GM18502 (cell line): ENCODE measurements around the gene ZMYND19.
"Not testable (repeated sequence)": the region's sequence is repeated elsewhere in the genome, so short reads cannot be mapped to it uniquely, and the experiment has no call there.

Experiments used
- ATAC-seq: cut with Tn5 transposase; IDR thresholded peaks from one replicate; pipeline ENCODE4 v1.9.1; 2021; ENCODE audit warnings: mild to moderate bottlenecking; ENCODE audit not compliant: unreplicated experiment, poor library complexity

The ZMYND19 gene

DNA sequence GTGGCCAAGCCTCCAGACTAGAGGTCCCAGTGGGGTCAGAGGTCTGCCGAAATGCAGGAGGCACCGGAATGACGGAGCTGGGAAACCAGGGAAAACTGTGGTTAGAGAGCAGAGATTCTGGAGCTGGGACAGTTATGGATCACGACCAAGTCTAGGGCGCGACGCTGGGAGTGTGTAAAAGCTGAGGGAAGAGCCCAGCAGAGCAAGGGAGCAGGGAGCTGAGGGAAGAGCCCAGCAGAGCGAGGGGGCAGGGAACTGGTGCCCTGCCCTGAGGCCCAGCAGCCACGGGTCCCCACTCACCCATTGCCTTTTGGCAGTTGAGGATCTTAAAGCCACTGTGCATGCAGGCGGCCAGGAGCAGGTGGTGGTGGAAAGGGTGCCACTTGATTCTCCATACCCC lies 26.2 kb downstream of the ZMYND19 start:
- ATAC-seq: no peak

DNA sequence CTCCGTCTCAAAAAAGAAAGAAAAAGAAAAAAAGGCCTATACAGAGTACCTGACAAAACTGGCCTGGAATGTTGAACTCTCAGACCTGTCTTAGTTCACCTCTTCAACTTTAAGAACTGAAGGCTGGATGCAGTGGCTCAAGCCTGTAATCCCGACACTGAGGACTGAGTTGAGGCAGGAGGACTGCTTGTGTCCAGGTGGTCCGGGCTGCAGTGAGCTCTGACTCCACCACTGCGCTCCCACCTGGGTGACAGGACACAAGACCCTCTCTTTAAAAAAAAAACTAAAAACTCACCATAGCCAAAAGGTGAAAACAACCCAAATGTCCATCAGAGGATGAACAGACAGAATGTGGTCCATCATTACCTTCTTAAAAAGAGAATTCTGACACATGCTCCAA lies 32.2 kb downstream of the ZMYND19 start:
- ATAC-seq: no peak

DNA sequence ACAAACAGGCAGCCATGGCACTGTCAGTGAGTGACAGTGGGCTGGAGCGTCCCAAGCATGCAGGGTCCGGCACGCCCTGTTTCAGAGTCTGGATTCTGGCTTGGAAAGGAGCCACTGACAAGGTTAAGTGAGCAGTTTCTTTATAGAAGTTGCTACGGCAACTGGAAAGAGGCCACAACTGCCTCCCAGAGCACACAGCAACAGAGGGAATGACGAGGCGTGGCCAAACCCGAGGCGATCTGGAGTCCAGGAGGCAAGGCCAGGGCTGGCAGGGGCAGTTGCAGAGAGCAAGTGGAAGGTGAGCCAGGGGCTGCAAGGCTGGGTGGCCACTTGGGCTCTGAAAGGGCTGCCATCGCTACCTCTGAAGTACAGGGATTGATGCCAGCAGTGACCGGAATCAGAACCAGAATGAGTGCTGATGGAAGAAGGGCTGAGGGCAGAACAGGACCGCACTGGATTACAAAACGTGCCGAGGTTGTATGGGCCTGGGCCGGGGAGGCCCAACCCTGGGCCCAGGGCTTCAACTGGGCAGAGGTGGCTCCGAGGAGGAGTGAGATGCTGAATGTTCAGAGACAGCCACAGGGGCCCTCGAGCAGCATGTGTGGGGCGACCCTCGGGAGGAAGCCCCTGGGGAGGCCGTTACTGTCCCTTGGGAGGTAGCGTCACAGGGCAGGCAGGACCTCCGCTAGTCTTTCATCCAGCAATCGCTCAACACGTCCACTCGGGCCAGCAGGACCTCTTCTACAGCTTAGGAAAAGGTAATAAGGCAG lies 34.1 kb downstream of the ZMYND19 start:
- no peak for ATAC-seq

DNA sequence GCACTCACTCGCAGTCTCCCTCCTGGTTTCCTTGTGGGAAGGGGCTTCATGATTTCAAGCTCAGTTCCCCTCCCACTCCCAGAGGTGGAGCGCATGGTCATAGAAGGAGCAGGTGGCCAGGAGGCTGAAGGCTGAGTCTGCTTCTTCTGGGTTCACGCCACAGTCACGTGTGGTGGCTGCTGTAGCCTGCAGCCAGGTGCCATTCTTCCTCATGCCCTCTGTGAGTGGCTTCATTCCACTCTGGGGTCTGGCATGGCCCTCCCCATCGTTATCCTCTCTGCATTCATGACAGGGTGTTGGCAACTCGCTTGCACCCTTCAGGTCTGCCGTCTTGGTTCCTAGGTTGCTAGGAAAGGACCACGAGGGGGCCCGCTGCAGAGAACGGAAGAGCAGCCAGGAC lies 35.1 kb downstream of the ZMYND19 start:
- no peak for ATAC-seq

DNA sequence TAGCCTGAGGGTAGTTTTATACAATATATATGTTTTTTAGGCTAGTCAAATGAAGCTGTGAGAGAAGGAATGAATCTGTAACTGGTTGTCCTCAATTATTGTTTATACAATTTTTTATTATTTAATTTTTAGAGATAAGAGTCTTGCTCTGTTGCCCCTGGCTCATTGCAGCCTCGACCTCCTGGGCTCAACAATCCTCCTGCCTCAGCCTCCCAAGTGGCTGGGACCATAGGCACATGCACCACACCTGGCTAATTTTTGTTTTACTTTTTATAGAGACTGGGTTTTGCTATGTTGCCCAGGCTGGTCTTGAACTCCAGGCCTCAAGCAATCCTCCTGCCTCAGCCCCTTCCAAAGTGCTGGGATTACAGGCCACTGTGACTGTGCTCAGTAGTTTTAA lies 36.0 kb downstream of the ZMYND19 start:
- ATAC-seq: no peak

DNA sequence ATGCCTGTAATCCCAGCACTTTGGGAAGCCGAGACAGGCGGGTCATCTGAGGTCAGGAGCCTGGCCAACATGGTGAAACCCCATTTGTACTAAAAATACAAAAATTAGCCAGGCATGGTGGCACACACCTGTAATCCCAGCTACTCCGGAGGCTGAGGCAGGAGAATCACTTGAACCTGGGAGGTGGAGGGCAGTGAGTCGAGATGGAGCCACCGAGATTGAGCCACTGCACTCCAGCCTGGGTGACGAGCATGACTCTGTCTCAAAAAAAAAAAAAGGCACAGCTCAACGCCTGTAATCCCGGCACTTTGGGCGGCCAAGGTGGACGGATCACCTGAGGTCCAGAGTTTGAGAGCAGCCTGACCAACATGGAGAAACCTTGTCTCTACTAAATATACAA lies 36.7 kb downstream of the ZMYND19 start:
- not testable (repeated sequence) for ATAC-seq

DNA sequence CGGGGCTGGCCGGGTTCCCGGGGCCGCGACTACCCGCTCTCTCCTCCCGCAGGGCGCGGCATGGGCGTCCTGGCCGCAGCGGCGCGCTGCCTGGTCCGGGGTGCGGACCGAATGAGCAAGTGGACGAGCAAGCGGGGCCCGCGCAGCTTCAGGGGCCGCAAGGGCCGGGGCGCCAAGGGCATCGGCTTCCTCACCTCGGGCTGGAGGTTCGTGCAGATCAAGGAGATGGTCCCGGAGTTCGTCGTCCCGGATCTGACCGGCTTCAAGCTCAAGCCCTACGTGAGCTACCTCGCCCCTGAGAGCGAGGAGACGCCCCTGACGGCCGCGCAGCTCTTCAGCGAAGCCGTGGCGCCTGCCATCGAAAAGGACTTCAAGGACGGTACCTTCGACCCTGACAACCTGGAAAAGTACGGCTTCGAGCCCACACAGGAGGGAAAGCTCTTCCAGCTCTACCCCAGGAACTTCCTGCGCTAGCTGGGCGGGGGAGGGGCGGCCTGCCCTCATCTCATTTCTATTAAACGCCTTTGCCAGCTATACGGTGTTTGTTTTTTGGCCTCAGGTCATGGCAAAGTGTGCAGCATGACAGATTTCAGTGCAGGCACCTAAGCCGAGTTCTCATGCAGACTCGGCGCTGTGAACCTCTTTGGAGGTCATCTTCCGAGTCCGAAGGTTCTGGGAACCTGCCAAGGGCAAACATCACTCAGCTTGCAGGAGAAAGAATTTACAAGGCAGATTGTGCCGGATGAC lies 38.1 kb downstream of the ZMYND19 start:
- peak; percentile 14 for ATAC-seq

DNA sequence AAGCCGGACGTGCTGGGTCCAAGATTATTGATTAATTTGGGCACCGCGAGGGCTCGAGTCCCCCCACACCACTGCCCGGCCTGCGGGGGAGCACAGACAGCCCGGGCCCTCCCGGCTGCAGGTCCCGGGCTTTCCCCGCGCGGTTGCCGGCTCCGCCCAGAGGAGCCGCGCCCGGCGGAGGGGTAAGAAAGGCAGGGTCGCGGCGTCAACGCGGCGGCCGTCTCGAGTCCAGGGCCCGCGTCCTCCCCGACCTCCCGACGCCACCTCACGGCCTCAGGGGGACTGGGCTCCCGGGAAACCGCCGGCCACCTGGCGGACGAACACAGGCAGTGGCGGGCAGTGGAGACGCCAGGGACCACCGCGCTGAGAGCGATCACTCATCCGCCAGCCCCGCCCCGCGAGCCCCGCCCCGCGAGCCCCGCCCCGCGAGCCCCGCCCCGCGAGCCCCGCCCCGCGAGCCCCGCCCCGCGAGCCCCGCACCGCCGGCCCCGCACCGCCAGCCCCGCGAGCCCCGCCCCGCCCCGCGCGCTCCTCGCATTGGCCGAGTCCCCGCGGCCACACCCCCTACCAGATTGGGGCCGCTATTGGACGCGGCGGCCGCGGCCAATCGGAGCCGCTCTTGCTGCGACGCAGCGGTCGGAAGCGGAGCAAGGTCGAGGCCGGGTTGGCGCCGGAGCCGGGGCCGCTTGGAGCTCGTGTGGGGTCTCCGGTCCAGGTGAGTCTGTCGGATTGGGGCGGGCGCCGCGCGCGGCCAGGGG lies 38.9 kb downstream of the ZMYND19 start, which contains the start of gene MRPL41:
Gene MRPL41 (plus strand): TSS at position 616 of the 758 bp plus-strand sequence. CDS start 203 bp downstream, outside the sequence.
- peak; percentile 82 for ATAC-seq

DNA sequence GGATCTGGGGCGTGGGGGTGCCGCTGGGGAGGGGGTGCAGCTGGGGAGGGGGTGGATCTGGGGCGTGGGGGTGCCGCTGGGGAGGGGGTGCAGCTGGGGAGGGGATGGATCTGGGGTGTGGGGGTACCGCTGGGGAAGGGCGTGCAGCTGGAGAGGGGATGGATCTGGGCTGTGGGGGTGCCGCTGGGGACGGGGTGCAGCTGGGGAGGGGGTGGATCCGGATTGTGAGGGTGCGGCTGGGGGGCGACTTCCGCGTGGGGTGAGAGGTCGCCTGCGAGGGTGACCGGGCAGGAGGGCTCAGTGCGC lies 39.4 kb downstream of the ZMYND19 start:
- not testable (repeated sequence) for ATAC-seq

DNA sequence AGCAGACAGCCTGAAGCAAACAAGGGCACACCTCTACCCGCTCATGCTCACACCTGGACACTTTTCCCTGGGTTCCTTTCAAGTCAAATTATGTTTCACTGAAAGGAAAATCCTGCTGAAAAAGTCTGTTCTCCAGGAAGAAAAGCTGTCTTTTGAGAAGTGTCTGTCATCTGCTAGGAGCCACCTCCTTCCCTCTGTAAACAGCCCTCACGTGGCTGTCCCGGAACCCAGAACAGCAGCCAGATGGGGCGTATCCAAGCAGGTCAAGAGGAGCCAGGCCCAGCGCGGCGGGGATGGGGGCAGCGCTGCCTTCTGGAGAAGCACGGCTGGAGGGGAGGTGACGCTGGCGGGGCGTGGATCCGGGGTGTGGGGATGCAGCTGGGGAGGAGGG lies 40.1 kb downstream of the ZMYND19 start, which contains the start of gene PNPLA7:
Gene PNPLA7 (minus strand): TSS at position 172 of the 391 bp plus-strand sequence. CDS start 205 bp downstream, outside the sequence.
- no peak for ATAC-seq

DNA sequence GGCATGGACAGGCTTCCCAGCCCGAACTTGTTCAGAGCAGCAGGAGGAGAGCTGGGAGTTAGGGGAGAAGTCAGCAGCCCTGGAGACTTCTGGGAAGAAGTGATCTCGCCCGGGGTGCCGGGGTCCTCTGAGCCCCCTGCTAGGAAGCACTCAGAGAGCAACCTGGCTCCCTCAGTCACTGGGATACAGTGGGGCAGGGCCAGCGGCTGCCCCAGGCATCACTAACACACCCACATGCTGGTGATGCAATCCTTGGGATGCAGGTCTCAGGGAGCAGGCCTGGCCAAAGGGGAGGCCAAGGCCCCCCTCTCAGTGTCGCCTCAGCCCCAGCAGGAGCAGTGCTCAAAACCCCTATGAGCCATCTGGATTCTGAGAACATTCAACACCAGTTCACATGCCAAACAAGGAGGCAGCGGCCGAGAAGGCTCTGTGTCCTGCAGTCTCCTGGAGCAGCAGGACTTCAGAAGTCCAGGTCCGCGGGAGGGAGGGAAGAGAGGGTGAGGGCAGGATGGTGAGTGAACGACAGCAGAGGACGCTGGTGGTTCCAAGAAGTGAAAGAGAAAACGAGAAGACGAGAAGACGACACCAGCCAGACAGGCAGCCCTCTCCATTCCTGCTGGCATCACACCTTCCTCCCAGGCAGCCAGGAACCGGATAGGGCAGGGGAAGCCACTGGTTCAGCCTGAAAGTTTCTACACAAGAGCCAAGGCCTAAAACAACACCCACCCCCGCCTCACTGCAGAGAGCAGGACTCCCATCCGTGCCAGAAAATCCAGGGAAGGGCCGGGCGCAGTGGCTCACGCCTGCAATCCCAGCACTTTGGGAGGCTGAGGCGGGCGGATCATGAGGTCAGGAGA lies 42.4 kb downstream of the ZMYND19 start:
- ATAC-seq: no peak

DNA sequence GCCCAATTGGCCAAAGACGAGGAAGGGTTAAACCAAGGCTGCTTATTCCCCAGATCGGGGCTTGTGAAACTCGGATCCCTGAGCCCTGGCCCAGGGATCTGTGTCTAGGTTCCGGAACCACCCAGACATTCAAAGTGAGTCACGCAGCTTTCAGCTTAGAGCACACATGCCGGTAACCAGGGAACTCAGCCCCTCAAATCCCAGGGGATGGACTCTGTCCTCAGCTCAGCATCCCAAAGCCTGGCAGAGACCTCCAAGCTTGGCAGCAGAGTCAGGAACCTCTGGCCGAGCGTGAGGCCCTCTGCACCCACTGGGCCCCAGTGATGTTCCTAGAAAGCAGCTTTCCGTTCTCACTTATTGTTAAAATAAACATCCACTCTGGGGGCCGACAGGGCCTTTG lies 45.2 kb downstream of the ZMYND19 start:
- no peak for ATAC-seq

DNA sequence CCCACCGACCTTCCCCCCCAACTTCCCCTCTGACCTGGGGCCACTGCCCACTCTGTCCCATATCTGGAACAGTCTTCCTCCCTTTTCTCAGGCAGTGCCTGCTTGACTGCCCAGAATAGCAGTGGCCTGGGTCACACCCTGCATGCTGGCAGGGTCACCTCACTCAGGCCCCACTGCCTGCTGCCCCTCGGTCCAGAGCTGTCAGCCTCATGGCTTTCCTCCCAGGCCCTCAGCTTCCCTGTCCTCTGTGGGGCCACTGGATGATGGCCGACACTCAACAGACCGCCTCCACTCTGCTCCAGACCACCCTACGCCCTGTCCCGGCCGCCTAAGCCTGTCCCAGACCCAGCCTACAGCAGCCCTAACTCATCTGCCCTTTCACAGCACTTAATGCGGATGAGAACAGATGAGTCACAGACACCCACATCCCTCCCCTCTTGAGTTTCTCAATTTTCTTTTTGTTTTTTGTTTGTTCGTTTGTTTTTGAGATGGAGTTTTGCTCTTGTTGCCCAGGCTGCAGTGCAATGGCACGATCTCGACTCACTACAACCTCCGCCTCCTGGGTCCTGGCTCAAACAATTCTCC lies 46.0 kb downstream of the ZMYND19 start:
- ATAC-seq: no peak

DNA sequence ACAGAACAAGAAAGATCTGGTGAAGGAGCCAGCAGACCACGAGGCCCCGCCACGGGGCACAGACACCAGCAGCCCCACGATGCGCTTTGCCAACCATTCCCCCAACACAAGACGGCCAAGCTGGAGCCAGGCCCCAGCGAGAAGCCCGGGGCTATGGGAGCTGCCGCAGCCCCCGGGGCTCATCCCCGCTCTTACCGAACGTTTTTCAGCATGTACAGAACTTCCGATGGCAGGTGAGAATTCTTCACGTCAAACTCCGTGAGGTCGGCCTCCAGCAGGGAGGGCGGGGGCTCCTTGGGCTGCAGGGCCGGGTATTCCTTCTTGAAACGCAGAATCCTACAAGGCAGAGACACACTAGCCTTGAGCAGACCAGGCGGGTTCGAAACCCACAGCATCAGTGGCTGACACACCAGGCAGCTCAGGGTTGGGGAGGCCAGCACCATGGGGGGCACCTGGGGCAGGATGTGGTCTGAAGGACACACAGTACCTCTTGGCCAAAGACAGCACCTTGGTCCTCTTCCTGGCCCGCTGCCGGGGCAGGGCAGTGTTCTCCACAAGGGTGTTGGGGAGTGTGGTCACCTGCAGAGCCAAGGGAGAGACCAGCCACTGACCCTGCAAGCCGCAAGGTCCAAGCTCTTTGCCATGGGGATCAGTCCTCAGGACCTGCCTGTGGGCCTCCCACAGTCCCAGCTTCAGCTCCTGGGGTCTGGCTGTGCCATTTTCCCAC lies 46.9 kb downstream of the ZMYND19 start:
- no peak for ATAC-seq

DNA sequence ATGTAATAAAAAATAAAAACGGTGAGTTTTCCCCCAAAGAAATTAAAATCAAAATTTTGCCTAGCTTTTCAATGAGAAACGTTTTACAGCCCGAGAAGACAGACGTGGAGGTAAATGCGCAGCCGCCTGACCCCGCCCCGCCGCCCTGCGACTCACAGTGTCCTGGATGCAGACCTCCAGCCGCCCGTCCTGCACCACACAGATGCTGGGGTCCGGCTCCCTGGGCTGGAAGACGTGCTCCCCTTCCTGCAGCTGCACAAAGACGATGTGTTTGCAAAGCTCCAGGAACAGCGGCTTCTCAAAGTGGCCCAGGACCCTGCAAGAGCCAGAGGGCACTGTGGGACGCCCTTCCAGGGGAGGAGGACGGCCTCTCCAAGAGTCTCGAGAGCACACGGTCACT lies 47.8 kb downstream of the ZMYND19 start:
- no peak for ATAC-seq

DNA sequence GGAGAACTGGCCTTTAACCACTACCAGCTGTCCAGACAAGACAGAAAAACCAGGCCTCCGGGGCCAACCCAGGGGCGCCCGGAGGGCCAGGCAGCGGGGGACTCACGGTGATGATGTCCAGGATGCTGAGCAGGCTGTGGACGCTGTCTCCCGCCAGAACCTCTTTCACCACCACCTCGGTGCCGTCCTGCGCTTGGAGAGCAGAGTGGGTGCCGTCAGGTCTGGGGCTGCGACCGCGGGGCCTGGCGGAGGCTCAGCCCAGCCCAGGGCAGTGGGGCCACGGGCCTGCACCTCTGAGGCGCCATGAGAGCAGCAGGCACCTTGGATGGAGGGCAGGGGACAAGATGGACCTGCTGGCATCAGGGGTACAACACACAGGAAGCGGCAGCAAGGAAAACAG lies 49.8 kb downstream of the ZMYND19 start:
- ATAC-seq: no peak

DNA sequence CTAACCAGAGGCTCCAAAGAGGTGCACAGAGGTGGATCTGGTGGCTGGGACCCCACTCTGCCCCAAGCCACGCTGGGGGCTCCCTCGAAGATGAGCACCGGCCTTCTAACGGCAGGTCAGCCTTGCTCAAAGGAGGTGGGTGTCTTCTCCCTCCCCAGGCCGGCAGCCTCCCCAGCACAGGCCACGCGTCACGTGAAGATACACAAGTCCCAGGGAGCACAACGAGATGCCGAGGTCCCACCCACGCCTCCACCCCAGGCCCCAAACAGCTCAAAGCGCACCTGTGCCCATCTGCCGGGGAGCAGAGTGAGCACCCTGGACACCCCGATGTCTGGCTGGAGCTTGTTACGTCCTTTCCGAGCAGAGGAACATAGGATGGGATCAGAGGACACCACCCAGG lies 52.3 kb downstream of the ZMYND19 start:
- no peak for ATAC-seq

DNA sequence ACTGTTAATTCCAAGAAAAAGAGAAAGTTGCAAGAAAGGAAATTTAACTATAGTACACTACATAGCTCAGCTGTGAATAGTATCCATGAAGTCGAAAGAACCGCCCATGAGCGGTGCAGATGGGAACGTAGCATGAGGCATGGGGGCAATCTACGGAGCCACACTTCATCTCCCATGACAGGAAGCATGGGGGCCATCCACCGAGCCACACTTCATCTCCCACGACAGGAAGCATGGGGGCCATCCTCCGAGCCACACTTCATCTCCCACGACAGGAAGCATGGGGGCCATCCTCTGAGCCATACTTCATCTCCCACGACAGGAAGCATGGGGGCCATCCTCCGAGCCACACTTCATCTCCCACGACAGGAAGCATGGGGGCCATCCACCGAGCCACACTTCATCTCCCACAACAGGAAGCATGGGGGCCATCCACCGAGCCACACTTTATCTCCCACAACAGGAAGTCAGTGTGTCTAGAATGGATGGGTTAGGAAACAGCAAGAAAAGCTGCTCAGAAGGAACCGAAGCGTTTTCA lies 53.6 kb downstream of the ZMYND19 start:
- ATAC-seq: not testable (repeated sequence)

DNA sequence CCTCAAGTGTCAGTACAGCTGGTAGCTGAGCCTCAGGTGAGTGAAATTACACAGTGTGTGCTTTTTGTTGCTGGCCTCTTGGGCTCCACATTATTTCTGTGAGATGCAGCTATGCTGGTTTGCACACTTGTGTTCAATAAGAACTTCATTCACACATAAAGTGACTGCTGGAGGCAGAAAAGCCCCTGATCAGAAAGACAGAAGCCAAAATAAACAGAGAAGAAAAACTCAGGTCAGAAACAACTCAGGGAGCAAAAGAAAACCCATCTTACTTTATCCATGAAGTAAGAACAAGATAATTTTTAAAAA lies 55.2 kb downstream of the ZMYND19 start:
- ATAC-seq: no peak
